T-helper 1 cell treated with Interleukin-12 subunit alpha and Interleukin-12 subunit beta and Interleukin-4 antibody, amounts not matched to agents 30 μg/mL and 1 μg/mL, for 36 hours (primary cell): ENCODE data around the gene YDJC.
A peak's percentile ranks its signal among the peaks of the same experiment; 100 is the strongest.
"Not testable (repeated sequence)": the region's sequence is repeated elsewhere in the genome, so short reads cannot be mapped to it uniquely, and the experiment has no call there.

Experiments used
- H3K27ac Mint-ChIP-seq: one replicate; pipeline ENCODE4 v1.8.0; 2021; ENCODE audit warnings: mild to moderate bottlenecking, mixed read lengths
- H3K27me3 Mint-ChIP-seq: one replicate; pipeline ENCODE4 v1.8.0; 2021; ENCODE audit warnings: low read depth, mixed read lengths
- H3K36me3 Mint-ChIP-seq: one replicate; pipeline ENCODE4 v1.8.0; 2021; ENCODE audit warnings: low read depth, mixed read lengths
- H3K4me1 Mint-ChIP-seq: one replicate; pipeline ENCODE4 v1.8.0; 2021; ENCODE audit warnings: low read depth, mixed read lengths
- H3K4me3 Mint-ChIP-seq: one replicate; pipeline ENCODE4 v1.8.0; 2021; ENCODE audit warnings: mild to moderate bottlenecking, moderate library complexity, mixed read lengths
- H3K9me3 Mint-ChIP-seq: one replicate; pipeline ENCODE4 v1.8.0; 2021; ENCODE audit warnings: mixed read lengths

Gene YDJC

DNA sequence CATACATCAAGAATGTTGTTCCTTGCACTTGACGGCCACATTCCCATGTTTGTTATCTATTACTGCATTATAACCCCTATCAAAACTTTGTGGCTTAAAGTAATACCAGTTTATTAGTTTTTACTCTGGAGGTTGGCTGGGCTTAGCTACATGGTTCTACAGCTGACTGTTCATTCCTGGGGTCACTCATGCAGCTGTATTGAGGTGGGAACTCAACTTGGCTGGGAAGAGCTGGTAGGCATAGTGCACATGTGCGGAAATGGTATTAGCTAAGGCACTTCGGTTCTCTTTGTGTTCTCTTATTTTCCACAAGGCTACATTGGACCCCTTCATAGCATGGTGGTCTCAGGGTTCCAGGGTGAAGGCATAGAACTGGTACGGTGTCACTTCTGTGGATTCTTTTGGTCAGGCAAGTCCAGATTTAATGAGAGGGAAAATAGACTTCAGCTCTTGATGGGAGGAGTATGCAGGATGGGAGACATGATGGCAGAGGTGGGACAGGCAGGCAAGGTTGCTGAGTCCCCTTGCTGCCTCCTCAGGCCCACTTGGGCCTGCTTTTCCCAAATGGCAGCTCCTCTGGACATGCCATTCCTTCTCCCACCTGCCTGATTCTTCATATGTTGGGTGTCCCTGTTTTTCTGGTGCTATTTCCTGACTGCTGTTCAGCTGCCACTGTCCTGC is 16.1 kb downstream of the YDJC start:
- Mint-ChIP-seq H3K4me1 (peaks cover 12% of the 10 kb centered on the region), H3K27ac (no peak overlapping the region), H3K9me3 (no peaks in the 10 kb centered on the region), H3K4me3 (no peak overlapping the region), H3K27me3 (no peaks in the 10 kb centered on the region), H3K36me3 (peaks cover 22% of the 10 kb centered on the region)

DNA sequence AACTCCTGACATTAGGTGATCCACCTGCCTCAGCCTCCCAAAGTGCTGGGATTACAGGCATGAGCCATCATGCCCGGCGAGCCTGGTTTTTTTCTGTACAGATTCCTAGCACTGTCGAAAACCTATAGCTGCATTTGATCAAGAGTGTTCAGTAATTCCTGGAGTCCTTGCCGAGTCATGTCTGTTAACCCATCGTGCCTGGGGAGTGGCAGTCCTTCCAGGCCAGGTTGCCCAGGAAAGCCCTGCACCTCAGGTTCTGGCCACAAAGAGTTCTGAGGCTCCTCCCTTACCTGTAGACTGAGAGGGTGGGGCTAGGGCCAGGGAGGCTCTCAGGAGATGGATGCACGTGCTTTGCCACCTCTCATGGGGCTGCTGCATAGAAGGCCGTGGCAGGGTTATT is 17.0 kb downstream of the YDJC start:
- Mint-ChIP-seq H3K27me3 (no peaks in the 10 kb centered on the region), H3K27ac (no peak overlapping the region), H3K4me3 (no peak overlapping the region), H3K36me3 (peaks cover 22% of the 10 kb centered on the region), H3K4me1 (peaks cover 12% of the 10 kb centered on the region), H3K9me3 (no peaks in the 10 kb centered on the region)

GRCh38 chr22:21611210-21611977 is 18.4 kb downstream of the YDJC start:
- H3K9me3 Mint-ChIP-seq = no peaks in the 10 kb centered on the region
- no peak overlapping the region for H3K4me3 Mint-ChIP-seq
- peak overlapping the region; percentile 36 for H3K27ac Mint-ChIP-seq
- H3K4me1 Mint-ChIP-seq = peaks cover 17% of the 10 kb centered on the region
- peaks cover 22% of the 10 kb centered on the region for H3K36me3 Mint-ChIP-seq
- H3K27me3 Mint-ChIP-seq = no peaks in the 10 kb centered on the region

GRCh38 chr22:21609556-21610157 is 20.2 kb downstream of the YDJC start:
- not testable (repeated sequence) for H3K27ac Mint-ChIP-seq, H3K9me3 Mint-ChIP-seq, H3K4me3 Mint-ChIP-seq, H3K27me3 Mint-ChIP-seq
- peaks cover 17% of the 10 kb centered on the region for H3K4me1 Mint-ChIP-seq
- peaks cover 19% of the 10 kb centered on the region for H3K36me3 Mint-ChIP-seq

DNA sequence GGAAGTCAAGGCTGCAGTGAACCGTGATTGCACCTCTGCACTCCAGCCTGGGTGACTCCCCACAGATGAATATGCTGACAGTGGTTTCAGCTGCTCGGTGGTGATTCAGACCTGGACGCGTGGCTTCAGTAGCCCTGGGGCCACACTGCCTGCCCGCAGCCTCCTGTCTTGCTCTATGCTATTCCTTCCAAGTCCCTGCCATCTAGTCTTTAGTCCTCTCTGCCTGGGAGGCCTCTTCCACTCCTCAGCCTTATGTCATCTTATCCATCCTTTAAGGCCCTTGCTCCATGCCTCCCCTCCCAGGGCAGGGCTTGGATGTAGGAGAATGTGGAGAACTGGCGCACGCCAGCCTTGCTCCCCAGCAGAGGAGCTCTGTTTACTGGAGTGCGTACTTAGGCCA is 23.0 kb downstream of the YDJC start:
- Mint-ChIP-seq H3K36me3 (peaks cover 17% of the 10 kb centered on the region), H3K27me3 (no peaks in the 10 kb centered on the region), H3K4me1 (peaks cover 16% of the 10 kb centered on the region), H3K9me3 (no peaks in the 10 kb centered on the region), H3K4me3 (no peak overlapping the region), H3K27ac (no peak overlapping the region)

- H3K27ac Mint-ChIP-seq = peak overlapping the region; percentile 15
- peaks cover 13% of the 10 kb centered on the region for H3K4me1 Mint-ChIP-seq
Observed at GRCh38 chr22:21605887-21606564, 23.8 kb downstream of the YDJC start.

GRCh38 chr22:21603973-21604372 is 25.8 kb downstream of the YDJC start:
- no peaks in the 10 kb centered on the region for H3K27me3 Mint-ChIP-seq
- H3K27ac Mint-ChIP-seq = no peak overlapping the region
- peaks cover 11% of the 10 kb centered on the region for H3K36me3 Mint-ChIP-seq
- H3K4me3 Mint-ChIP-seq = no peak overlapping the region
- no peaks in the 10 kb centered on the region for H3K9me3 Mint-ChIP-seq
- H3K4me1 Mint-ChIP-seq = peaks cover 19% of the 10 kb centered on the region

More at GRCh38 chr22:21605887-21606564, 23.8 kb downstream of the YDJC start:
- Mint-ChIP-seq H3K36me3 (peaks cover 10% of the 10 kb centered on the region), H3K27me3 (no peaks in the 10 kb centered on the region), H3K4me3 (no peak overlapping the region), H3K9me3 (no peaks in the 10 kb centered on the region)

DNA sequence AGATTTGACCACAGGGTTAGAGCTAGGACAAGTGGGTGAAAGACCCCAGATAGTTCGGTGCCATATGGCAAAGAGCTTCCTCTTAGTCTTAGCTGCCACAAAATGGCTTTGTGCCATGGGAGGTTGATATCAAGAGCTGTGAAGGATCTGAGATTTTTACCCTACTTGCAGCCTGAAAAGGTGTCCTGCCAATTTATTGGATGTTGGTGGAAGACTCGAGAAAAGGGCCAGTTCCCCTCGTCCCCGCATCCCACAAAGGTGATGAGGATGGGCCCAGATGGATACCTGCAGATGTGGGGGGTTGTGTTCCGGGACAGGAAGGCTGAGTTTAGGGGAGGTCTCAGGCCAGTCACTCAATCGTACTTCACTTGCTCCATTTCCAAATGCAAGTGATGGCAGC is 27.2 kb downstream of the YDJC start:
- Mint-ChIP-seq H3K9me3 (no peaks in the 10 kb centered on the region), H3K36me3 (peaks cover 12% of the 10 kb centered on the region), H3K4me1 (peaks cover 20% of the 10 kb centered on the region), H3K27ac (no peak overlapping the region), H3K27me3 (no peaks in the 10 kb centered on the region), H3K4me3 (no peak overlapping the region)

- Mint-ChIP-seq H3K27me3 (no peaks in the 10 kb centered on the region), H3K36me3 (peaks cover 36% of the 10 kb centered on the region), H3K4me1 (peaks cover 20% of the 10 kb centered on the region), H3K4me3 (no peak overlapping the region), H3K27ac (peak overlapping the region; percentile 39), H3K9me3 (no peaks in the 10 kb centered on the region)
Observed at GRCh38 chr22:21599053-21599893, 30.5 kb downstream of the YDJC start.

DNA sequence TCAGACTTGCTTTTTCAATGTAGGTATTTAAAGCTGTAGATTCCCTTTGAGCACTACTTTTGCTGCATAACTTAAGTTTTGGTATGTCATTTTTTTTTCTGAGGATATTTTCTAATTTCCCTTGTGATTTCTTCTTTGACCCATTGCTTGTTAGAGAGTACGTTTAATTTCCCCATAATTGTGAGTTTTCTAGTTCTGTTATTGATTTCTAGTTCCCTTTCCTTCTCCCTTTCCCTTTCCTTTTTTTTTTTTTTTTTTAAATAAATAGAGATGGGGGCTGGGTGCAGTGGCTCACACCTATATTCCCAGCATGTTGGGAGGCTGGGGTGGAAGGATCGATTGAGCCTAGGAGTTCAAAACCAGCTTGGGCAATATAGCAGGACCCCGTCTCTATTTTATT is 31.5 kb downstream of the YDJC start:
- peaks cover 46% of the 10 kb centered on the region for H3K36me3 Mint-ChIP-seq
- H3K9me3 Mint-ChIP-seq = no peaks in the 10 kb centered on the region
- H3K4me1 Mint-ChIP-seq = peaks cover 26% of the 10 kb centered on the region
- no peak overlapping the region for H3K4me3 Mint-ChIP-seq
- H3K27ac Mint-ChIP-seq = no peak overlapping the region
- H3K27me3 Mint-ChIP-seq = no peaks in the 10 kb centered on the region

DNA sequence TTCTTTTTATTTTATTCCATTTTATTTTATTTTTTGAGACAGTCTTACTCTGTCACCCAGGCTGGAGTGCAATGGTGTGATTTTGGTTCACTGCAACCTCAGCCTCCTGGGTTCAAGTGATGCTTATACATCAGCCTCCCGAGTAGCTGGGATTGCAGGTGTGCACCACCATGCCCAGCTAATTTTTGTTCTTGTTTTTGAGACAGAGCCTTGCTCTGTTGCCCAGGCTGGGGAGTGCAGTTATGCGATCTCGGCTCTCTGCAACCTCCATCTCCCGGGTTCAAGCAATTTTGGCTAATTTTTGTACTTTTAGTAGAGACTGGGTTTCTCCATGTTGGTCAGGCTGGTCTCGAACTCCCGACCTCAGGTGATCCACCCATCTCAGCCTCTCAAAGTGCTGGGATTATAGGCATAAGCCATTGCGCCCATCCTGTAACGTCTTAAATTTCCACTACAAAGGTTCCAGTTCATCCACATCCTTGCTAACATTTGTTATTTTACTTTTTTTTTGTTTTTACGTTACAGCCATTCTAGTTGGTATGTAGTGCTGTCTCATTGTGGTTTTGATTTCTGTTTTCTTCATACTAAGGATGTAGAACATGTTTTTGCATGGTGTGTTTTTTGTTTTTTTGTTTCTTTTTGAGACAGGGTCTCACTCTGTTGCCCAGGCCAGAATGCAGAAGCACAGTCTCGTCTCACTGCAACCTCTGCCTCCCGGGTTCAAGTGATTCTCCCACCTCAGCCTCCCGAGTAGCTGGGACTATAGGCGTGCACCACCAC is 33.3 kb downstream of the YDJC start:
- H3K27ac Mint-ChIP-seq, H3K27me3 Mint-ChIP-seq, H3K9me3 Mint-ChIP-seq, H3K4me3 Mint-ChIP-seq: not testable (repeated sequence)
- Mint-ChIP-seq H3K4me1 (peaks cover 24% of the 10 kb centered on the region), H3K36me3 (peaks cover 45% of the 10 kb centered on the region)

GRCh38 chr22:21594865-21595452 is 34.9 kb downstream of the YDJC start:
- peaks cover 29% of the 10 kb centered on the region for H3K4me1 Mint-ChIP-seq
- peaks cover 48% of the 10 kb centered on the region for H3K36me3 Mint-ChIP-seq

More at GRCh38 chr22:21594865-21595452, 34.9 kb downstream of the YDJC start:
- Mint-ChIP-seq H3K9me3 (no peaks in the 10 kb centered on the region), H3K27ac (no peak overlapping the region), H3K4me3 (no peak overlapping the region), H3K27me3 (no peaks in the 10 kb centered on the region)
